Mammary epithelial cell (primary cell): Measurements from ENCODE around the gene HSPE1.

Experiments
- CTCF ChIP-seq, 2 donors: IDR thresholded peaks in 1 of 2; conservative IDR thresholded peaks in 1 of 2; 2 replicates each; pipeline ENCODE4 v1.5.1; 2011 to 2012; ENCODE audit warnings: inconsistent platforms in 2 of 2, low read length in 2 of 2, mild to moderate bottlenecking in 2 of 2, control low read depth in 1 of 2, low read depth in 1 of 2; ENCODE audit not compliant: insufficient read depth in 1 of 2; ENCODE audit errors: extremely low read depth in 1 of 2
- EZH2 ChIP-seq: IDR thresholded peaks from 2 replicates; pipeline ENCODE4 v1.6.1; 2012; ENCODE audit warnings: low read length, inconsistent platforms, borderline replicate concordance

DNA sequence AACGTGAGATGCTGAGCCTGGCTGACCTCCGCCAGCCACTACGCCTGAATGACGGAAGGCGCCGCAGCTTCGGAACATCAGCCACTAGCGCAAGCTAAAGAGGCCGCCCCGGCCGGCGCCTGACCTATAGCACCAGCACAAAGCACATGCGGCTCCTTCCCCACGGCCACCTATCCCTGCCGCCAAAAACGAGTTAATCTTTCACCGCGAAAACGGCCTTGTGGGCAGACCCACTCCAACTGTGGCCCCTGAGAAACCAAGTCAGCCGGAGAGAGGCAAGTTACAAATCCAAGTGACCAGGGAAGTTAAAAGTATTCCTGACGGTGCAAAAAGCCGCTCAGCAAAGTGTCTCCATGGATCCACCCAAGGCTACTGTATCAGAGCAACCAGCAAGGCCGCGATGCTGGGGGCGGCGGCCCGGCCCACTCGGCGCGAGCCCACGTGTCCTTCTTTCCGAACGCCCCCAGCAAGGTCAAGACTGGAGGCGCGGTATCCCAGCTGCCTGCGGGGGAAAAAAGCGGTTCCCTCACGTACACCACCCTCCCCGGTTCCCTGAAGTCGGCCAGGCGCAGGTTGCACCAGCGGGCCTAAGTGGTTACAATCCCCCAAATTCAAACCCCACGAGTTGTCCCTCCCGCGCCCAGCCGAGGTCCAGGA, 1.1 kb upstream of the HSPE1 start:
- TF ChIP-seq CTCF (conservative IDR thresholded peaks at IDR 0.05 in 1 of 2, IDR thresholded peaks at IDR 0.05 in 1 of 2; ENCODE audit: extremely low read depth in 1 of 2, insufficient read depth in 1 of 2, low read depth in 1 of 2, low read length in 2 of 2) (no peak), EZH2 (no peak)
